HG02623 (cell line): ENCODE data around the gene FAM110C.
"Not testable (repeated sequence)": the region's sequence is repeated elsewhere in the genome, so short reads cannot be mapped to it uniquely, and the experiment has no call there.

Experiments used
- ATAC-seq: cut with Tn5 transposase; IDR thresholded peaks from one replicate; pipeline ENCODE4 v1.9.1; 2021; ENCODE audit warnings: moderate library complexity; ENCODE audit not compliant: unreplicated experiment

FAM110C gene

GRCh38 chr2:46471-47345, at the start of gene FAM110C:
FAM110C (minus strand) TSS chr2:46505; CDS start chr2:46385, 120 bp downstream.
- no peak for ATAC-seq

GRCh38 chr2:92326-92725, 46.0 kb upstream of the FAM110C start:
- ATAC-seq = no peak

GRCh38 chr2:90645-91312, 44.5 kb upstream of the FAM110C start:
- ATAC-seq = no peak

- ATAC-seq = no peak
These were observed 39.5 kb upstream of the FAM110C start for GRCh38 chr2:85761-86160.

GRCh38 chr2:84121-84520, 37.8 kb upstream of the FAM110C start:
- ATAC-seq = no peak

- ATAC-seq = no peak
These were observed 34.8 kb upstream of the FAM110C start for GRCh38 chr2:80971-81736.

GRCh38 chr2:80378-80777, 34.1 kb upstream of the FAM110C start:
- no peak for ATAC-seq

GRCh38 chr2:71309-72035, 25.2 kb upstream of the FAM110C start:
- no peak for ATAC-seq

- no peak for ATAC-seq
These were observed 23.4 kb upstream of the FAM110C start for GRCh38 chr2:69366-70344.

GRCh38 chr2:68637-69036, 22.3 kb upstream of the FAM110C start:
- ATAC-seq = not testable (repeated sequence)

- ATAC-seq = no peak
These were observed 20.5 kb upstream of the FAM110C start for GRCh38 chr2:66853-67252.

GRCh38 chr2:65121-65520, 18.8 kb upstream of the FAM110C start:
- no peak for ATAC-seq

GRCh38 chr2:55587-56448, 9.5 kb upstream of the FAM110C start:
- ATAC-seq = no peak

- no peak for ATAC-seq
These were observed 5.3 kb upstream of the FAM110C start for GRCh38 chr2:51613-52012.

GRCh38 chr2:47737-48136, 1.4 kb upstream of the FAM110C start:
- no peak for ATAC-seq

GRCh38 chr2:47346-47725, 1.0 kb upstream of the FAM110C start:
- ATAC-seq = no peak

GRCh38 chr2:46131-46470, 204 bp downstream of the FAM110C start:
- ATAC-seq = no peak

- no peak for ATAC-seq
These were observed 769 bp downstream of the FAM110C start for GRCh38 chr2:45342-46130.
